Limb (tissue), 2 donors: Measurements from ENCODE around the gene TSHZ2.
A peak's percentile ranks its signal among the peaks of the same experiment; 100 is the strongest.

Experiments
- DNase-seq, 2 donors: peaks; one replicate each; pipeline ENCODE4 v3.0.0-alpha.2; 2016; ENCODE audit errors: extremely low spot score in 2 of 2

TSHZ2 gene

DNA sequence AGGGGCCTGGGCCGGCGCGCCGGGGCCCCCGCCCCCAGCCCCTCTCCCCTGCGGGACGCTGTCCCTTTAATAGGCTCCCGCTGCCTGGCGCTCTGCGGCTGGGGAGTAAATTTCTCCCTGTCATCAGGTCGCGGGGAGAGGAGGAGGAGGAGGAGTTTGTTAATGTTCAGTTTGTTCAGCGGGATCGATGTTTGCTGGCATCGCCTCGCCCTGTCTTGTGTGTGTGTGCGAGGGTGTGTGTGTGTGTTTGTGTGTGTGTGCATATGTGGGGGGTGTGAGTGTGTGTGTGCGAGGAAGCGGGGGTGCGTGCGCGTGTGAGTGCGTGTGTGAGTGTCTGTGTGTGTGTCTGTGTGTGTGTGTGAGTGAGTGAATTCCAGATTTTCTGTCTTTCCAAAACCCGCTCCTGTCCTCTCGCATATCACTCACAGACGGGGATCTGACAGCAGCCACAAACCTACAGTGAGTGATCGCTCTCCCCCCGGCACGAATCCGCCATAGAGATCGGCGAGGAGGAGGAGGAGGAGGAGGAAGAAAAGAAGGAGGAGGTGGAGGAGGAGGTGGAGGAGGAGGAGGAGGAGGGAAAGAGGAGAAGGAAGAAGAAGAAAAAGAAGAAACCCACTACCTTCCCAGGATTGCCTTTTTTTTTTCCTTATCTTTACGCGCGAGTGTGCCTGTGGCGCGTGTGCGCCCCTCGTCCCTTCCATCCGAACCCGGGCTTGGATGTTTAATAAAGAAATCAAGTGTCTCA, at the start of gene TSHZ2:
Gene TSHZ2 (plus strand): TSS at position 169 of the 748 bp plus-strand sequence. CDS start 936 bp downstream, outside the sequence.
- peak; percentile 70 to 82 for DNase-seq

- DNase-seq = no peak
These were observed 49.7 kb upstream of the TSHZ2 start for GRCh38 chr20:52922436-52922835.

GRCh38 chr20:52923123-52923937, 48.8 kb upstream of the TSHZ2 start:
- DNase-seq = no peak

DNA sequence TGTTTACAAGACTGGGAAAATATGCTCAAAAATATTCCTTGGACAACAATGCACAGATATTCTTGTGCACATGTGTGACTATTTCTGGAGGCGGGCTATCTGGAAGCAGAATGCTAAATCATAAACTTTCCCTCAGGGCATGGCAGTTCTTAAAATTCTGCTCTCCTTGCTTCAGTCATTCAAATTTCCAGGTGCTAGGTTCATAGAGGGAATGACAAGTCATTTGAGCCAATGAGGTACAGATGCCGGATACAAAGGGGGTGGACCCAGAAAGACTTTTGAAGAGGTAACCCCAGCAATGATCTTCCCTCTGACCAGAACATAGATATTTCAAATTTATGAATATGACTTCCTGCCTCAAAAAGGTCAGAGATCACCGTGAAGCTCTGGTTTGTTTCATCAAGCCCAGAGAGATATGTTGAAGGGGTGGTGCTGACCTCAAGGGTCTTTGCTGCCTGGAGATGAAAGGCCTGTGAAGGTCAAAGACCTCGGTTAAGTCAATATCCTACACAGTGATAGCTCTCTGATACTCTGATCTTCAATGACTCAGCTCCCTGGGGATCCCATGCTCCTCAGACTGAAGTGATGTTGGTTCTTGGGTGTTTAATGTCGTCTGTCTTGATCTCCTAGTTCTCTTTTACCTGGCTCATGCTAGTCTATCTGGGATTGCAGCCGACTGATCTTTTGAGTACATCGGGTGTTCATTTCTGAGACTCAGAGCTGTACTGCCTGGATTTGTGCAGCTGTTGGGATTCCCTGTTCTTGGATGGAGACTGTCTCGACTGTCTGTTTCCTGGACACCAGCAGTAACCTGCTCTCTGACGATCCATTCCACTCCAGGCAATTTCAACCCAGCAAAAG, 47.5 kb upstream of the TSHZ2 start:
- no peak for DNase-seq

DNA sequence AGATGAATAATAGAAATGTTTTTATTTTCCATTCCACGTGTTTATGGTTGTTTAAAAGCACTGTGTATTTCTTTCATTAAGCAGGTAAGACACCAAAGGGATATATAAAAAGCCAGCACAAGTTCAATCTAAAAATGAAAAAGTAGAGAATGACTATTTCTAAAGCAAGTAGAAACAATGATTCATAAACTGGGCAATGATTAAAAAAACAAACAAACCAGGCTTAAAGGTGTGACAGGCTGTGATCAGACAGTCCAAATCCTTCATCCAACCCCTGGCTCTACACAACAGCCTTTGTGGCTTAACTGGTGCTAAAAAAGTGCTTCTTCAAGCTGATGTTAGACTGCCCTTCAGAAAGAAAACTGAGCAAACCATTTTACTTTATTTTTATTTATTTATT, 45.7 kb upstream of the TSHZ2 start:
- no peak for DNase-seq

DNA sequence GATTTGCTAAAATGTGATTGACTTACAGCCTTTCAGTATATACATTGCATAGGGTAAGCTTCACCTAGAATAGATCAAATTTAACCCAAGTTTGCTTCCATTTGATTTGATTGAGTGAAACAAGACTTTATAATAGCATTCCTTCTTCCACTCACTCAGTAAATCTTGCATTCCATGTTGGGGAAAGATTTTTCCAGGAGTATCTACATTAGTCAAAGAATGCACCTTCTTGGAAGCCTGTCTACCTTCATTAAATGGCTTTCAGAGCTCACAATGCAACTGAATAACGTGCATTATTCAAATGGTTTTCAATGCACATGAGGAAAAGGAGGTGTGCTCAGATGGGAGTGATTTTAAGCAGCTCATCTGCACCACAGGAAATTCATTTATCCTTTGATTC, 38.3 kb upstream of the TSHZ2 start:
- no peak for DNase-seq

- DNase-seq = no peak
These were observed 35.5 kb upstream of the TSHZ2 start for GRCh38 chr20:52936351-52937340.

DNA sequence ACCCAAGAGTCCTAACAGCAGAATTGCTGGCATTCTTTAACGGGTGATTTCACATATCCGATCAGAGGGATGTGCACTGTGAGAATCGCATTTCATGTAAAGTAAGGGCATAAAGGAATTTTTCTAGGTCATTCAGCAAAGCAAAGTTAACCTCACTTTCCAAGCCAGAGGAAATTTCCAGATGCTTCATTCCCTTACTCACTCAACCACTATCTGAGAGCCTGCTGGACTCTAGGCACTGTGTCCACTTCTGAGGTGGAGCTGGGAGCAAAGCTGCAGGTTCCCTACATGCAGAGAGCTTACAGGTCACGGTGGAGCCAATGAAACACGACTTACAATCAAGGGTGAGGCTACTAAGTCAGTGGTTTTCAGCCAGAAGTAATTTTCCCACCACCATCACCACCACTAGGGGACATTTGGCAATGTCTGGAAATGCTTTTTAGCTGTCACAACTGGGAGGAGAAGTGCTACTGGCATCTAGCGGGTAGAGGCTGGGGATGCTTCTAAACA, 34.5 kb upstream of the TSHZ2 start:
- DNase-seq = no peak

DNA sequence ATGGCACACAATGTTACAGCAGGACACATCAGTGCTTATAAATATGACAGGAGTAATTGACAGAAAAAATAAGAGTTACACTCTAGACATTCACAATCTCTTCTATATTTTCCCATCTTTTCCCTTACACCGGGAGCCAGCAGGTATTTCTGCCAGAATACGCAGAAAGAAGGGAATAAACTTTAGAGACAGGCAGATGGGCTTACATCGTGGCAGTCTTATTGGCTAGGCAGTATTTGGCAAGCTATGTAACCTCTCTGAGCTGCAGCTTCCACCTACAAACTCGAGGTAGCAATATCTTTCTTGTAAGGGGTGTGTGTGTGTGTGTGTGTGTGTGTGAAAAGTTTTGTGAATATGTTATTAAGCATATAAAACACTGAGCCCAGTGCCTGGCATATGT, 33.0 kb upstream of the TSHZ2 start:
- no peak for DNase-seq

- no peak for DNase-seq
These were observed 30.4 kb upstream of the TSHZ2 start for GRCh38 chr20:52941808-52942207.

DNA sequence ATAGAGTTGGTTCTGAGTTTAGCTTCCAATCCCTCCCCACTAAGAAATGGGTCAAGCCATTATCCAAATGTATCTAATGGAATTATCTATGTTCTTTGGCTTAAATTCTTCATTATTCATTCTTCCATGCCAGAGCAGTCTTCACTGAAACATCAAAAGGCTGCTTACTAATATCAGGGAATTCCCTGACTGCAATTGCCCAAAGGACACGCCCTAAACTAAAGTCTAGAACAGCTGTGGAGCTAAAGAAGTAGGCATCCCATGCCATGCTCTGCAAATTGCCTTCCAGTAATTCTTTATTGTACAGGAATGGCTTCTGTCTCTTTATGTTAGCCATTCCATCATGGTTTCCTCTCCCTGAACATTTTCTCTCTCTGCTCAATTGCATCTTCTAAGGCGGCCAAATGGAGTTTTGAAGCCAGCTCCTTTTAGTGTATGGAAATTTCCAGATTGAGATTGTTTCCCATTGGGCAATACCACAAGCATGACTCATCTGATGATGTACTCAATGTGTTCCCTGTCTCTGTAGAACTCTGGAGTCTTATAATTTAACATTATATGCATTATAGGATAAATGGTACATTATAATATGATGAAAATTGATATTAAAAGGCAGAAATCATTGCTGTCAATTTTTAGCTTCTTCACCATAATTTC, 28.8 kb upstream of the TSHZ2 start:
- DNase-seq = peak in 1 of 2 donors; percentile 44

DNA sequence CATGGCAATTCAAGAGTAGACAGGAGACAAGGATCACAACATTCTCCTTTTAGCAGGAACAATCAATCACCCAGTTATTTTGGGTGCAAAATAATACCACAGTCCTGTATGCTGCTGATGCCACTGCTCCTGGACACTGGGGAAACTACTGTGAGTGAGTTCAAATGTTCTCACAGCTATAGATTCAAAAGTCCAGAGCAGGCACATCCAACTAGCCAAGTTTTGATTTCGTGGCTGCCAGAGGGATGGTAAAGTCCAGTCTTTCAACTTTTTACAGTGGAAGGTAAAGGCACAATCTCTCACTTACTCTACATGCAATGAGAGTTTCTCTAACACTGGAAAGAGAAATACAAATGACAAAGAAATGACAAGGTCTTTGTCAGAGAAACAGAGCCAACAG, 26.9 kb upstream of the TSHZ2 start:
- DNase-seq = no peak

DNA sequence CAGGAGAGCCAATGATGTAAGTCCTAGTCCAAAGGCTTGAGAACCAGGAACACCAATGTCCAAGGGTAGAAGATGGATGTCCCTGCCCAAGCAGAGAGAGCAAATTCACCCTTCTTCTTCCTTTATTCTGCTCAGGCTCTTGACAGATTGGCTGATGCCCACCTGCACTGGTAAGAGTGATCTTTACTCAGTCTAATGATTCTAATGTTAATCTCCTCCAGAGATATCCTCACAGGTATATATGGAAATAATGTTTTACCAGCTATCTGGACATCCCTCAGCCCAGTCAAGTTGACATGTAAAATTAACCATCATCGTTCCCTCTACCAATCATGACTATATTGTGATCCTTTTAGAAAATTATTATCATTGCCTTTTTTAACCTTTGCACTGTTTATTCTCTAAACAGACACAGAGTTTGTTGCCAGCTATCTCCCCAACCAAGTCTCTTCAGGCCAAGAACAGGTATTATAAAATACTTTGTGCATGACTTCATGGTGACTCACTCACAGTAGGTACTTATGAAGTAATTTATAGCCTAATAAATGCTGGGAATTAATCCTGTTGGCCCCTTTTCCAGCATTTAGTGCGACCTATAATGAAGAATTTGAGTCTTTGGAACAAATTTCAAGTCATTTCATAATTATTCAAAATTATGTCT, 26.2 kb upstream of the TSHZ2 start:
- DNase-seq = no peak

GRCh38 chr20:52948491-52948890, 23.7 kb upstream of the TSHZ2 start:
- no peak for DNase-seq

- DNase-seq = no peak
These were observed 19.1 kb upstream of the TSHZ2 start for GRCh38 chr20:52953020-52953419.

- no peak for DNase-seq
These were observed 17.3 kb upstream of the TSHZ2 start for GRCh38 chr20:52954849-52955248.

DNA sequence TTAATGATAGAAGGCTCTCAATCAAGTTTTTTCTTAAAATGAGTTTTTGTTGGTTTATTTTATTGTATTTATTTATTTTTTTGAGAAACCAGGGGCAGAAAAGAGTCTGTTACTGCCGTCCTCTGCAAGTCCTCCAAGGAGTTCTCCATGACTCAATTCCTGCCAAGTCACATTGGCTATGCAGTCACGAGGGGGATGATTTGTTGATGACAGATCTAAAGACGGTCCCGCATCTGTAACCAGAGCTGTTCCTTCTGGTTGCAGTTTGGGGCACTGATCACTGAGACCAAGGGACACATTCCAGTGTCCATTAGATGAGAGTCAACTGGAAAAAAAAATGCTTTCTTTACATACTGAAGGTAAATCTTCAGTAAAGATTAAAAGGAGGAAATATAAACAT, 13.9 kb upstream of the TSHZ2 start:
- DNase-seq = no peak

- DNase-seq = peak in 1 of 2 donors; percentile 57
These were observed 13.0 kb upstream of the TSHZ2 start for GRCh38 chr20:52959125-52959524.

DNA sequence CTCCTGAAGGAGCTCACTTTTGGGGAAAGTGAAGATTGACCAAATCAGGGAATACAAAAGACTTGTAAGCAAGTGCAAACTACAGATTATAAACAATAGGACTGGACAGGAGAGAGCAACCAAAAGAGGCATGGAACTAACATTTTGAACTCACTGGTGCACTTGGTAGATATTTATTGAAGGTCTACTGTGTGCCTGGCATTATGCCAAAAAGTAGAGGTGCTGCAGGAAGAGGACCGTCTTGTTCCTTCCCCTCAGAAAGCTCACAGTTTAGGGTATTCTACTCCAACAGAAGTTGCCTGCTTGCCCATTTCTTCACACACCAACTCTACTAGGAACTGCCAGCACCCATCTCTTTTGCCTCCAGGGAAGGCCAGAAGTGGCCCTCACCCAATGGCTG, 10.0 kb upstream of the TSHZ2 start:
- no peak for DNase-seq
